Measurements from ENCODE around the gene COLQ.
"Not testable (repeated sequence)": the region's sequence is repeated elsewhere in the genome, so short reads cannot be mapped to it uniquely, and the experiment has no call there.

COLQ gene

GRCh38 chr3:15434756-15435155 is 86.8 kb downstream of the COLQ start:
- in situ Hi-C loops (cut with HindIII; ENCODE audit: low sequenced_read_pairs), result loop anchor here (25.0 kb wide), 1 partner anchor 97 kb away; the partner anchor contains the start of gene SH3BP5

DNA sequence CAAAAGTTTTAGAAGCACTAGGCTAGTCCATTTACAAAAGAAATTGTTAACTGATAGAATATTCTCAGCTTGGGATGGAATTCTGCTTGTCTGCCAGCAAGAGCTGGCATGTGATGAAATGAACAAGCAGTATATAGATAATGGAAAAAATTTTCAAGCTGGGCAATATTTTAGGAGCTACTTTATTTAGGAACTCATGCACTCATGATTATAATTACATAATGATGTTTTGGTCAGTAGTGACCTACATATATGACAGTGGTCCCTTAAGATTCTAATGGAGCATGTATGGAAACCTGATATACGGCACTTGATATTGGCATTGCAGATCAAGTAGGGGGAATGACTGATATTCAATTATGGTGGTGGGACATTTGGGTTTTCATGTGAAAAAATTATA is 88.0 kb downstream of the COLQ start:
- in situ Hi-C loops (cut with HindIII; ENCODE audit: low sequenced_read_pairs), result loop anchor here (25.0 kb wide), 1 partner anchor 96 kb away; the partner anchor contains the start of gene SH3BP5

- in situ Hi-C loops (cut with HindIII; ENCODE audit: low sequenced_read_pairs), result loop anchor here (25.0 kb wide), 1 partner anchor 94 kb away; the partner anchor contains the start of gene SH3BP5
Observed at GRCh38 chr3:15431256-15431837, 90.2 kb downstream of the COLQ start.

DNA sequence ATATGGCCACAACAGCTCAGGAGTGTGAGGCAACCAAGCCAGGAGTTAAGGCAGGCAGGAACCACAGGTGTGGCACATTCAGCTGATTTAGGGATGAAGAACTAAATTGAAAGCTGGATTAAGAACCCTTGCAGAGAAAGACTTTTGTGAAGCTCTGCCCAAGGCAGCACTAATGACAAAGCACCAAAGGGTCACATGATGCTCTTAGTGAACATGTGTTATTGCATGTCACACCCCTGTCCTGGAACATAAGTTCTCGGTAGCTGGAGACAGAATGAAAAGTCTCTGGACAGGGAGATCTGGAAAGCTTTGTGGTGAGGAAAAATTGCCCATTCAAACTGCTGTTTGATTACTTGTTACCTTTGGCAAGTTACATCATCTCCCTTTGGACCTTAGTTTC is 90.9 kb downstream of the COLQ start:
- in situ Hi-C loops (cut with HindIII; ENCODE audit: low sequenced_read_pairs), result loop anchor here (25.0 kb wide), 1 partner anchor 93 kb away; the partner anchor contains the start of gene SH3BP5

DNA sequence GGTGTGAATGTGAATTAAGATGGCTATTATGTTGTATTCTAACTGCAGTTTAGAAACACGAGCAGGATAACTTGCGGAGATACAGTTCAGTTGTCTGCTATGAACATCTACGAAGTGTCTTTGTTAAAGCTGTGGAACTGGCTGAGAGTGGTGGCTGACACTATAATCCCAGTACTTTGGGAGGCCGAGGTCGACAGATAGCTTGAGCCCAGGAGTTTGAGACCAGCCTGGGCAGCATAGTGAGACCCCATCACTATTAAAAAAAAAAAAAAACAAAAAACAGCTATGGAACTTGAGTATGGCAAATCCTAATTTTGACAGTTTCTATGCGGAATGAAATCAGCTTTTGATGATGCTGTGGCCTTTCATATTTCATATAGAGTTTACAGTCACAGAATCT is 92.4 kb downstream of the COLQ start:
- in situ Hi-C loops (cut with HindIII; ENCODE audit: low sequenced_read_pairs), result loop anchor here (25.0 kb wide), 1 partner anchor 92 kb away; the partner anchor contains the start of gene SH3BP5

GRCh38 chr3:15428539-15428938 is 93.0 kb downstream of the COLQ start:
- in situ Hi-C loops (cut with HindIII; ENCODE audit: low sequenced_read_pairs), result loop anchor here (25.0 kb wide), 1 partner anchor 91 kb away; the partner anchor contains the start of gene SH3BP5

DNA sequence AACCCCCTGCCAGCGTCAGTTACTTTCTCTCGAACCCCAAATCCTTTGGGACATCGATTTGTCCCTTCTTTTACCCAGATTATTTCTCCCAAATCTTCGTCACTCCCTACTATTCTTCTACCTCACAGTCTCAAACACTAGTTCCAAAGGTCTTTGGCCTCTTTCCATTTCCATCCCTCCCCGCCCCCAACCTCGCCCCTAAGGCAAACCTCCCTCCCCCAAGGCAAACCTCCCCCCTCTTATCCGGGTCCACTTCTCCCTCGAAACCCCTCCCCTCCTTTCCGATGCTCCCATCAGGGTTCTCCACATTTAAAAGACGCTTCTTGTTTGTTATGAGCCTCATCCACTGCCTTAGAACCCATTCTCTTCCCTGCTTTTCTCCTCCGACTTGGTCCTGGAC is 93.5 kb downstream of the COLQ start:
- in situ Hi-C loops (cut with HindIII; ENCODE audit: low sequenced_read_pairs), result loop anchor here (25.0 kb wide), 1 partner anchor 91 kb away; the partner anchor contains the start of gene SH3BP5

DNA sequence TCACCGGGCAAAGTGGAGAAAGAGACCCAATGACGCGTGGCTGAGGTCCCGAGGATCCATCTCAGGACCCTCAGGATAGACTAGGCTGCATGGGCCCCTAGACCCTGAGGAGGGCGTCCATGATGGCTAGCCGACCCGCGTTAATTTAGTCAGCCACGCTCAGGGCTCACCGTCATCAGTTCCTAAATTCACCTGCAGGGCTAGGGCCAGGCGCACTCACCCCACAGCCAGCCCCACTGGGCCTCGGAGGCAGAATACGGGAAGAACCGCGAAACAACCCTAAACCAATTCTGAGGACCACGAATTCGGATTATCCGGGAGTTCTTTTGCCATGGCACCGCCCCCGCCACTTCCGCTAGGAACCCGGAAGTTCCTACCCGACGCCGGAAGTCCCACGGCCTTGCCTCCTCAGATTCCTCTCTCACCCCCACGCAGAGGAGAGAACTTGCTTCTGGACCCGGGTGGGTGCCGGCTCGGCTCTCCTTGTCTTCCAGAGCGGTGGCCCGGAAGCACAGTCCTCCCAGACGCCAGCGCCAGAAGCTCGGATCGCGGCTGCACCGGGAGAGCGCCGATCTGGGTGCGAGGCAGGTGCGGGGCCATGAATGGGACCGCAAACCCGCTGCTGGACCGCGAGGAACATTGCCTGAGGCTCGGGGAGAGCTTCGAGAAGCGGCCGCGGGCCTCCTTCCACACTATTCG is 94.2 kb downstream of the COLQ start, which contains the start of the genes EAF1 and METTL6:
EAF1 (plus strand) TSS at position 417 of the 699 bp plus-strand sequence; CDS start at position 599, 182 bp downstream.
METTL6 (minus strand) TSS at position 363 of the 699 bp plus-strand sequence. CDS start 1,033 bp downstream, outside the sequence.
- in situ Hi-C loops (cut with HindIII; ENCODE audit: low sequenced_read_pairs), result loop anchor here (25.0 kb wide), 1 partner anchor 90 kb away; the partner anchor contains the start of gene SH3BP5

DNA sequence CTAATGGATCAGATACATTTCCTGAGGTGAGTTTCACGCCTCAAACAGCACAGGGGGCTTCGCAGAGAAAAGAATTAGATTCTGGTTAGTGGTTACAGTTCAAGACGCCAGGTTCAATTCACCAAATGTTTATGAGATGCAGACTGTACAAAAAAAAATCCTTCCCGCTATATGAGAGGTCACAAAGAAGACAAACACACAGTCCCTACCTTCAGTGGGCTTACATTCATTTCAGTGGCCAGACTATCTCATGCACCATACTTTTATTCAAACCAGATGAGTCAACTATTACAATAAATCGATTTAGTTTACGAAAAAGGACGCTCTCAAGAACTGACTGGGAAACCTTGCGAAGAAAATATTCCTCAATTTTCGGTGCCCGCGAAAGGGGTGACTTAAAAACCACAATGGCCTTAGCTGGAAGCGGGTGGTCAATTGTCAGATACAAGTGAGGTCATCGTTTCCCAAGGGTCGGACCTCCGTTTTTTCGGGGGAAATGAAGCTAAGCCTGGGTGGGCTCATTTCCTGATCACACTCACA is 94.9 kb downstream of the COLQ start:
- in situ Hi-C loops (cut with HindIII; ENCODE audit: low sequenced_read_pairs), result loop anchor here (25.0 kb wide), 1 partner anchor 89 kb away; the partner anchor contains the start of gene SH3BP5

DNA sequence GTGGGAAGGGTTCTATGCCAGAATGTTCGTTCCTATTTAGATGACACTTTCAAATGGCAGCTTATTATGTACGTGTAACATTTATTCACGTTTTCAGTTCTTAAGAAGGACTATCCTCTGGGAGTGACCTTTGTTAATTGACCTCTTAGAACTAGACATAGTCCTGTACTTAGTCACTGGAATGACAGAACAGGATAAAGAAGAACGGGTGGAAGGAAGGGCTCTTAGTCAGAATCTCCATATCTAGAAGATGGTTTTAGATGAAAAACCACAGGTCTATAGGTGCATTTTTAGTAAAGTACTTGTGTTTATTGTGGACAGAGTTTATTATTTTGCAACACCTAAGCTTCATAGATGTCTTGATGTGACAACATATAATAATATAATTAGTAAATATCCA is 100.6 kb downstream of the COLQ start:
- in situ Hi-C loops (cut with HindIII; ENCODE audit: low sequenced_read_pairs), result no loop called here

DNA sequence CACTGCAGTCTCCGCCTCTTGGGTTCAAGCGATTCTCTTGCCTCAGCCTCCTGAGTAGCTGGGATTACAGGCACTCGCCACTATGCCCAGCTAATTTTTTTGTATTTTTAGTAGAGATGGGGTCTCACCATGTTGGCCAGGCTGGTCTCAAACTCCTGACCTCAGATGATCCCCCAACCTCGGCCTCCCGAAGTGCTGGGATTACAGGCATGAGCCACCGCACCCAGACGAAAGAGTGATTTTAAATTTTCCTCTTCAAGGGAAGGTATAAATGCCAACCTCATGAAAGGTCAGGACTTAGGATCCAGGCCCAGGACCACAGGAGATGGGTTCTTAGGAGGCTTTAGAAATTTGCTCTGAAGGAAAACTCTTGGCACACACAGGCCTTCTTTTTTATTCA is 110.5 kb downstream of the COLQ start:
- in situ Hi-C loops (cut with HindIII; ENCODE audit: low sequenced_read_pairs), result not testable (repeated sequence)

GRCh38 chr3:15409774-15410173 is 111.7 kb downstream of the COLQ start:
- in situ Hi-C loops (cut with HindIII; ENCODE audit: low sequenced_read_pairs), result loop anchor here (5.0 kb wide), 1 partner anchor 58 kb away; no protein-coding TSS in a partner anchor

DNA sequence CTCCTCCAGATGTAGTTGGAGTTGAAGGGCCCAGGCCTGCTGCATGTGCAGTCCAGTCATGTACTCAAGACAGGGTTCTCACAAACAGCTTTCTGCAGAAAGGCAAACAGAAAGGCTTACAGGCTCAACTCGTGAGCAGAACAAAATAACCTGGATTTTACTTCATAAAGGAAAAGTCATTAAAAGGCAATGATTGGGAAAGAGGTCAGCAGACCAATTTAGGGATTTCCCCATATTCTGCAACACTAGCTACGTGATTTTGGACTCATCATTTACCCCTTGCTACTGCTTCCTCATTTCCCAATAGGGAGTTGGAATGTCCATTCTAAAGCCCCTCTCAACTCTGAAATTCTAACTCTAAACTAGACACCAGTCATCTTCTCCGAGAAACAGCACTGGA is 112.3 kb downstream of the COLQ start:
- in situ Hi-C loops (cut with HindIII; ENCODE audit: low sequenced_read_pairs), result loop anchor here (5.0 kb wide), 1 partner anchor 58 kb away; no protein-coding TSS in a partner anchor

GRCh38 chr3:15405448-15406050 is 116.0 kb downstream of the COLQ start:
- in situ Hi-C loops (cut with HindIII; ENCODE audit: low sequenced_read_pairs), result loop anchor here (5.0 kb wide), 1 partner anchor 62 kb away; no protein-coding TSS in a partner anchor

DNA sequence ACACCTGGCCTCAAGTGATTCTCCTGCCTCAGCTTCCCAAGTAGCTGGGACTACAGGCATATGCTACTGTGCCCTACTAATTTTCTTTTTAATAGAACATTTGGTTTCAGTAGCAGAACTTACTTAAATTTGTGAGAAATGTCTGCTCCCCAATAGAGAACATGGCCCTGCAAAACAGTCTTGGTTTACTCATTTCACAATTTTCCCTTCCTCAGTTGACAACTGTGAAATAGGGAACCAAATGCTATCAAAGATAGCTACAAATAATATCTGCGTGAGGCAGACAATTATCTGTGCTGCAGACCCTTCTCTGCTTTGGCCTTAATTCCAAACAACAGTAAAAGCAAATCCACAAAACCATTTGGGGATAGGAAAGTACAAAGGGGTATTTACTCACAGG is 116.7 kb downstream of the COLQ start:
- in situ Hi-C loops (cut with HindIII; ENCODE audit: low sequenced_read_pairs), result loop anchor here (5.0 kb wide), 1 partner anchor 63 kb away; no protein-coding TSS in a partner anchor

DNA sequence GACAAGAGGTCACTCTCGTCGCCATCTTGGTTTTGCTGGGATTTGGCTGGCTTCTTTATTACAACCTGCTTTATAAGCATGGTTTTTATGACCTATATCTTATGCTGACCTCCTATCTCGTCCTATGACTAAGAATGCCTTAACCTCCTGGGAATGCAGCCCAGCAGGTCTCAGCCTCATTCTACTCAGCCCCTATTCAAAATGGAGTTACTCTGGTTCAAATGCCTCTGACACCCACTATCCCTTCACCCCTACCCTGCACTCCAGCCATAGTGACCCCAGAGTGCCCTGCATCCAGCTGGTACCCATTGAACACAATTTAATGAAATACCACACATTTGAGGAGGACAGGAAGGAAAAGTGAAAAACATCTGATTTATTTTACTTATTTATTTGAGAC is 117.5 kb downstream of the COLQ start:
- in situ Hi-C loops (cut with HindIII; ENCODE audit: low sequenced_read_pairs), result no loop called here

- in situ Hi-C loops (cut with HindIII; ENCODE audit: low sequenced_read_pairs), result no loop called here
Observed at GRCh38 chr3:15403495-15403894, 118.0 kb downstream of the COLQ start.

GRCh38 chr3:15401936-15402335 is 119.6 kb downstream of the COLQ start:
- in situ Hi-C loops (cut with HindIII; ENCODE audit: low sequenced_read_pairs), result no loop called here

Data from endothelial cell of hepatic sinusoid (primary cell).